Measurements from ENCODE around the gene CHN2.

GRCh38 chr7:29310625-29311024 is 116.0 kb downstream of the CHN2 start:
- no peak for TF ChIP-seq ZBTB33 (IDR thresholded peaks at IDR 0.05; ENCODE audit: borderline replicate concordance, low read depth)
- no peak for TF ChIP-seq GABPA (IDR thresholded peaks at IDR 0.05; ENCODE audit: low read depth)
- TF ChIP-seq REST (IDR thresholded peaks at IDR 0.05; ENCODE audit: low read depth, low read length): no peak
- TF ChIP-seq EZH2phosphoT487 (IDR thresholded peaks at IDR 0.05; ENCODE audit: borderline replicate concordance, low read depth): no peak
- TF ChIP-seq RFX5 (IDR thresholded peaks at IDR 0.05; ENCODE audit: low read length): no peak
- TF ChIP-seq NRF1 (IDR thresholded peaks at IDR 0.05; ENCODE audit: low read depth, low read length): no peak
- no peak for TF ChIP-seq POLR2AphosphoS5 (IDR thresholded peaks at IDR 0.05; ENCODE audit: low read depth, low read length)
- no peak for TF ChIP-seq CTCF (IDR thresholded peaks at IDR 0.05)
